HG02642 (cell line): ENCODE results near the gene SCAMP4.

ENCODE experiments used
- ATAC-seq: cut with Tn5 transposase; IDR thresholded peaks from one replicate; pipeline ENCODE4 v1.9.1; 2021; ENCODE audit warnings: mild to moderate bottlenecking; ENCODE audit not compliant: unreplicated experiment, poor library complexity

Gene SCAMP4

GRCh38 chr19:1933942-1934341 is 28.7 kb downstream of the SCAMP4 start:
- ATAC-seq: no peak

GRCh38 chr19:1935484-1936208 is 30.4 kb downstream of the SCAMP4 start:
- no peak for ATAC-seq

DNA sequence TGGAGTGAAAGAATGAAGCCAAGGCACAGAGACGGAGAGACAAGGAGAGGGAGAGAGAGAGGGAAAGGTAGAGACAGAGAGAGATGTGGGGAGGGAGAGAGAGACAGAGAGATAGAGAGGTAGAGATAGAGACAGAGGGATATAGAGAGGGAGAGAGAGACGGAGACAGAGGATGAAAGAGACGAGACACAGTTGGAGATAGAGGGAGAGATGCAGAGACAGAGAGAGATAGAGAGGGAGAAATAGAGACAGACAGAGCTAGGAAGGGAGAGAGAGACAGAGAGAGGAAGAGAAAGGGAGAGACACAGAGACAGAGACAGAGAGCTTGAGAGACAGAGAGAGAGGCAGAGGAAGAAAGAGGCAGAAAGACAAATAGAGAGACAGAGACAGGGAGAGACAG is 31.2 kb downstream of the SCAMP4 start:
- ATAC-seq: no peak

GRCh38 chr19:1936916-1937610 is 31.9 kb downstream of the SCAMP4 start:
- no peak for ATAC-seq

- ATAC-seq: no peak
Measured at GRCh38 chr19:1938071-1938470, 32.9 kb downstream of the SCAMP4 start.

GRCh38 chr19:1941146-1942077 is 36.2 kb downstream of the SCAMP4 start, which contains the start of gene CSNK1G2:
CSNK1G2 (plus strand) TSS chr19:1941172; CDS start chr19:1969773, 28,601 bp downstream.
- no peak for ATAC-seq

GRCh38 chr19:1942078-1942933 is 37.1 kb downstream of the SCAMP4 start:
- ATAC-seq: no peak

GRCh38 chr19:1942934-1943555 is 37.8 kb downstream of the SCAMP4 start:
- no peak for ATAC-seq

GRCh38 chr19:1943661-1944087 is 38.5 kb downstream of the SCAMP4 start:
- no peak for ATAC-seq

DNA sequence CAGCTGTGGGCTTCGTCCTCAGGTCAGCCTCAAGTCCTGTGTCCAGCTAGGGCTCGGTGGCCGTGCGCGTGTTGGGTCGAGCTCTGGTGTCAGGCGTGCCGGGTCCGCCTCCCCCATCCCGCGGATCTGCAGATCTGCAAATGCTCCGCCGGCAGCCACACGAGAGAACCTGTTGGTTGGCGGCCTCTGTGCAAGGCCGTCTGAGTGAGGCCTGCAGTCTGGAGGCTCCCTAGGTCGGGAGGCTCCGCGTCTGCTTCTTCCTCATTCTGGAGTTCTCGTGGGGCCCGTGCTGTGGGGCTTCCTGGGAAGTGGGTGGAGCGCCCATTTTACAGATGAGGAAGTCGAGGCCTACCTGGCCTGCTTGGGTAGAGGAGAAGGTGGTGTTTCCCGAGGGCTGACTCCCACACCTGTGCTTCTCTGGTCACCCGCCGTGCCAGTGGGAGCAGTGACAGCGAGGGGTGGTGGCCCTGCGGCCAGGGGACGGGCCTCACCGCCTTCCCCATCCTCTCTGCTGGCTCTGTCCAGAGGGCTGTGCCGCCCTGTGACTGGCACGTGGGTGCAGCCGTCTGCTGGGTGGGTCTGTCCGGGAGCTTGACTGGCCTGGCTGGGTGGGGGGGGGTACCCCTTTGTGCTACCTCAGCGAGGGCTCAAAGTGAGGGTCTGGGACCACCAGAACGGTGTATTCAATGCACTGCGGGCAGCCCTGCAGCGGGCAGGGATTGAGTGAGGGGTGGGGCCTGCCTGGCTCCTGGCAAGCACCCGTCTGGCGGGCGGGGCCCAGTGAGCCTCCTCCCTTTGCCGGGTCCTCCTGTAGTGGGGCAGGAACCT is 39.1 kb downstream of the SCAMP4 start:
- ATAC-seq: no peak

DNA sequence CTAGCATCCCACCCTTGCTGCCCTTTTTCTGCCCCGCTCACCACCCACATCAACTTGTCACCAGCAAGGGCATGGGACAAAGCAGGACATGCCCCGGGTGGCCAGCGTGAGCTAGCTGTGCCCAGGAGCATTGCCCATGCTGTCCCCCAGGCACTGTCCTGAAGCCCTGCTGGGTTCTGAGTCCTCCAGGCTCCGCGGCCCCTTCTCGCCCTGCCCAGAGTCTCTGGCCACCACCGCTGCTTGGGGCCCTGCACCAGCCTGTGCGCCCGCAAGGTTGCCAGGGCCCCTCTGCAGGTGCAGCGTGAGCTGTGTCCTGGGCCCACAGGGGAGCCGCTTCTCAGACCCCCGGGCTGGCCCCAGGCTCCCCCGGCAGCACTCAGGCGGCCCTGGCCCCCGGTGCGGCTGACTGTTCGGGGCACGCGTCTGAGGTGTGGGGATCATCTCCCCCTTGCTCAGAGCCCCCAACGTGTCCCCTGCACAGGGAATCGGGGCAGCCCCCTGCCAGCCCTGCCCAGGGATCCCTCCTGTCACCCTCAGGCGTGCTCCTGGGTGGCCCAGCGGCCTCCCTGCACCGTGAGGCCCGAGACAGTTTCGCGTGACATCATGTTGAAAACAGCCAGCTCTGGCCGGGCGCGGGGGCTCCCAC is 39.8 kb downstream of the SCAMP4 start:
- ATAC-seq: no peak

DNA sequence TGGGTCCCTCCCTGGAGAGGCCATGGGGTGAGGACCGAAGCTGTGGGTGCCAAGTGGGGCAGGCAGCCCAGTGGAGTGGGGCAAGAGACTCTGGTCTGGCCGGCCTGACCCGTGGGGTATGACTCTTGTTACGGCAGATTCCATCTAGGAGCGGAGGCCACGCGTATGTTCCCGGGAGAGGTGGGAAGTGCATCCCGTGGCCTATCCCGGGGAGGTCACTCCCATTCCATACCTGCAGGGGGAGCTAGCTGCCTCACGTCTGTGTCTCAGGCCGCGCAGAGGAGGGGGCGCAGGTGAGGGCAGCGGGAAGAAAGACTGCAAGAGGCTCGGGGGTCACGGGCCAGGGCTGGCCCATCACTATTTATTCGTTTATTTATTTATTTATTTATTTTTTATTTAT is 40.7 kb downstream of the SCAMP4 start:
- no peak for ATAC-seq

DNA sequence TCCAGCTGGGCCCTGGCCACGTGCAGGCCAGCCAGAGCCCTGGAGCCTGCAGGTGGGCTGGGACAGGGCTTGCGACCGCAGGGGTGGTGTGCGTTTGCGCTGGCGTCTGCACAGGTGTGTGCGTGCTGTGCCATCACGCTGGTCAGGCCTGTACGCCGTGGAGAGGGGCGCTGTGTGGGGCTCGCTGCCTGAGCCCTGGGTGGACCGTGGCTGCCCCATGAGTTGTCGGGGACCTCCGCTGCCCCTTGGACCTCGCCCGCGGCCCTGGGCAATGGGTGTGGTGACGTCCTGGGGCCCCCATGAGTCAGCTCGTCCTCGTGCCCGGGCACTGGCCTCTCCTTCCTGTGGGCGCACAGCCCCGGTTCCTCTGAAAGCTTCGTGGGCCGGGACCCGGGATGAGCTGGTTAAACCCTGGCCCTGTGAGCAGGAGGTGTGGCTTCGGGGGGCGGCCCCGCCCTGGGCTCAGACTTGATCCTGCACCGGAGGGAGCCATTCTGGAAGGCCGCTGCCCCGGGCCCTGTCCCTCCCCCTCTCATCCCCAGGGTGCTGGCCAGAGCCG is 42.5 kb downstream of the SCAMP4 start:
- ATAC-seq: no peak

- ATAC-seq: no peak
Measured at GRCh38 chr19:1949304-1950101, 44.3 kb downstream of the SCAMP4 start.

DNA sequence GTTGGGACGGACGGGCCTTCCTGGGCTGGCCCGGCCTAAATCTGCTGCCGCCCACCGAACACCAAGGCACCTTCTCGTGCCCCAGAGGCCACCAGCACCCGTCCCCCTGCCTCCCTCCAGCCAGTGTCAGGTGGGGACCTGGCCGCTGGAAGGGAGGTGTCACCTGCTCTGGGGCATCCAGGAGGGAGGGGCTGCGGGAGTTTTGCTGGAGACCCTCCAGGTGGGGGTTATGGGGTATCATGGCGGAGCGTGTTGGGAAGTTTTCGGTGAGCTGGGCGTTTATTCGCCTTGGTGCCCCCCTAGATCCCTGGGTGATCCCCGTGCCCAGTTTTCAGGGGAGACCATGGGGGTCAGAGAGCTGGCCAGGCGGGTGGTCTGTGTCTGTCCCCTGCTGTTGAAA is 45.4 kb downstream of the SCAMP4 start:
- ATAC-seq: no peak

DNA sequence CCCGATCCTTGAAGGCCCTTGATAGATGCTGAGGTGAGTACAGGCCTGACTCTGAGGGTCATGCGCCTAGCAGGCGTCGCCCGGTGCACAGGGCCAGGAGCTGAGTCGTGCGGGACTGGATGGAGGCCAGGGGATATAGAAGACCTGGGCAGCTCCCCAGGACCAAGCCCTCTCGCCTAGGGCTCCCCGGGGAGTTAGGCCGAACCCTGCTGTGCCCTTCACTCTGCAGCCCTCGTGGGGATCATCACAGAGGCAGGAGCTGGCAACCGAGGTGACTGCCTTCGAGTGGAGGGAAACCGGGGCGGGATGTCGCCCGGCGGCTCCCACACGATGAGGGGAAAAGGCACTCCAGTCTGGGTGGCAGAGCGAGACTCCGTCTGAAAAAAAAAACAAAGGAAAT is 47.4 kb downstream of the SCAMP4 start:
- no peak for ATAC-seq

- ATAC-seq: no peak
Measured at GRCh38 chr19:1953037-1953436, 47.8 kb downstream of the SCAMP4 start.
